ENCODE measurements around the gene LAMA2.
A peak's percentile ranks its signal among the peaks of the same experiment; 100 is the strongest.

The LAMA2 gene

GRCh38 chr6:129498541-129498940 is 615.6 kb downstream of the LAMA2 start:
- no peaks in the 10 kb centered on the region for H3K9me3 Mint-ChIP-seq
- peak overlapping the region; percentile 42 for H3K4me3 Mint-ChIP-seq
- H3K27ac Mint-ChIP-seq: peak overlapping the region; percentile 83
- H3K4me1 Mint-ChIP-seq (ENCODE audit: low read depth): peaks cover 85% of the 10 kb centered on the region
- H3K36me3 Mint-ChIP-seq (ENCODE audit: low read depth): peaks cover 18% of the 10 kb centered on the region
- H3K27me3 Mint-ChIP-seq: no peaks in the 10 kb centered on the region
- DNase-seq: no peak

- H3K4me3 Mint-ChIP-seq: peak overlapping the region; percentile 42
- H3K27ac Mint-ChIP-seq: peak overlapping the region; percentile 83
- peaks cover 12% of the 10 kb centered on the region for H3K36me3 Mint-ChIP-seq (ENCODE audit: low read depth)
- H3K4me1 Mint-ChIP-seq (ENCODE audit: low read depth): peaks cover 78% of the 10 kb centered on the region
- no peak for DNase-seq
- no peaks in the 10 kb centered on the region for H3K27me3 Mint-ChIP-seq
- H3K9me3 Mint-ChIP-seq: no peaks in the 10 kb centered on the region
These were observed 616.3 kb downstream of the LAMA2 start for GRCh38 chr6:129498950-129499842.

GRCh38 chr6:129499843-129500219 is 616.9 kb downstream of the LAMA2 start:
- H3K36me3 Mint-ChIP-seq (ENCODE audit: low read depth): peaks cover 6% of the 10 kb centered on the region
- no peak for DNase-seq
- H3K27ac Mint-ChIP-seq: no peak overlapping the region
- H3K4me3 Mint-ChIP-seq: no peak overlapping the region
- H3K9me3 Mint-ChIP-seq: no peaks in the 10 kb centered on the region
- H3K4me1 Mint-ChIP-seq (ENCODE audit: low read depth): peaks cover 72% of the 10 kb centered on the region
- no peaks in the 10 kb centered on the region for H3K27me3 Mint-ChIP-seq

GRCh38 chr6:129500958-129501739 is 618.2 kb downstream of the LAMA2 start:
- Mint-ChIP-seq H3K27ac (peak overlapping the region; percentile 87), H3K36me3 (ENCODE audit: low read depth) (no peaks in the 10 kb centered on the region), H3K4me1 (ENCODE audit: low read depth) (peaks cover 58% of the 10 kb centered on the region), H3K27me3 (no peaks in the 10 kb centered on the region), H3K9me3 (no peaks in the 10 kb centered on the region), H3K4me3 (peak overlapping the region; percentile 31)
- DNase-seq: no peak

GRCh38 chr6:129501740-129502660 is 619.1 kb downstream of the LAMA2 start:
- Mint-ChIP-seq H3K36me3 (ENCODE audit: low read depth) (no peaks in the 10 kb centered on the region), H3K27ac (peak overlapping the region; percentile 87), H3K4me1 (ENCODE audit: low read depth) (peaks cover 53% of the 10 kb centered on the region), H3K4me3 (no peak overlapping the region), H3K9me3 (no peaks in the 10 kb centered on the region), H3K27me3 (no peaks in the 10 kb centered on the region)
- DNase-seq: no peak

GRCh38 chr6:129504456-129504855 is 621.5 kb downstream of the LAMA2 start:
- Mint-ChIP-seq H3K27ac (no peak overlapping the region), H3K36me3 (ENCODE audit: low read depth) (no peaks in the 10 kb centered on the region)

GRCh38 chr6:129507059-129507807 is 624.3 kb downstream of the LAMA2 start:
- no peaks in the 10 kb centered on the region for H3K36me3 Mint-ChIP-seq (ENCODE audit: low read depth)
- no peak for DNase-seq
- peaks cover 9% of the 10 kb centered on the region for H3K4me1 Mint-ChIP-seq (ENCODE audit: low read depth)
- no peak overlapping the region for H3K4me3 Mint-ChIP-seq
- no peak overlapping the region for H3K27ac Mint-ChIP-seq
- H3K27me3 Mint-ChIP-seq: no peaks in the 10 kb centered on the region
- no peaks in the 10 kb centered on the region for H3K9me3 Mint-ChIP-seq

More at GRCh38 chr6:129504456-129504855, 621.5 kb downstream of the LAMA2 start:
- no peak overlapping the region for H3K4me3 Mint-ChIP-seq
- H3K9me3 Mint-ChIP-seq: no peaks in the 10 kb centered on the region
- peaks cover 31% of the 10 kb centered on the region for H3K4me1 Mint-ChIP-seq (ENCODE audit: low read depth)
- DNase-seq: no peak
- H3K27me3 Mint-ChIP-seq: no peaks in the 10 kb centered on the region

GRCh38 chr6:129507846-129508245 is 624.9 kb downstream of the LAMA2 start:
- H3K27ac Mint-ChIP-seq: no peak overlapping the region
- H3K4me1 Mint-ChIP-seq (ENCODE audit: low read depth): peaks cover 6% of the 10 kb centered on the region
- H3K27me3 Mint-ChIP-seq: no peaks in the 10 kb centered on the region
- DNase-seq: no peak
- H3K9me3 Mint-ChIP-seq: no peaks in the 10 kb centered on the region
- no peaks in the 10 kb centered on the region for H3K36me3 Mint-ChIP-seq (ENCODE audit: low read depth)
- no peak overlapping the region for H3K4me3 Mint-ChIP-seq

- no peak for DNase-seq
- no peaks in the 10 kb centered on the region for H3K27me3 Mint-ChIP-seq
- no peaks in the 10 kb centered on the region for H3K36me3 Mint-ChIP-seq (ENCODE audit: low read depth)
- H3K27ac Mint-ChIP-seq: no peak overlapping the region
- no peak overlapping the region for H3K4me3 Mint-ChIP-seq
- H3K4me1 Mint-ChIP-seq (ENCODE audit: low read depth): peaks cover 3% of the 10 kb centered on the region
- H3K9me3 Mint-ChIP-seq: no peaks in the 10 kb centered on the region
These were observed 625.7 kb downstream of the LAMA2 start for GRCh38 chr6:129508477-129509145.

- Mint-ChIP-seq H3K27me3 (no peaks in the 10 kb centered on the region), H3K27ac (no peak overlapping the region)
These were observed 628.0 kb downstream of the LAMA2 start for GRCh38 chr6:129510950-129511349.

GRCh38 chr6:129513471-129513870 is 630.5 kb downstream of the LAMA2 start:
- Mint-ChIP-seq H3K27ac (no peak overlapping the region), H3K36me3 (ENCODE audit: low read depth) (no peaks in the 10 kb centered on the region), H3K27me3 (no peaks in the 10 kb centered on the region), H3K9me3 (no peaks in the 10 kb centered on the region), H3K4me3 (no peak overlapping the region), H3K4me1 (ENCODE audit: low read depth) (peaks cover 3% of the 10 kb centered on the region)
- no peak for DNase-seq

More at GRCh38 chr6:129510950-129511349, 628.0 kb downstream of the LAMA2 start:
- no peak overlapping the region for H3K4me3 Mint-ChIP-seq
- no peaks in the 10 kb centered on the region for H3K9me3 Mint-ChIP-seq
- no peaks in the 10 kb centered on the region for H3K36me3 Mint-ChIP-seq (ENCODE audit: low read depth)
- peaks cover 3% of the 10 kb centered on the region for H3K4me1 Mint-ChIP-seq (ENCODE audit: low read depth)
- DNase-seq: no peak

- no peaks in the 10 kb centered on the region for H3K9me3 Mint-ChIP-seq
- H3K36me3 Mint-ChIP-seq (ENCODE audit: low read depth): no peaks in the 10 kb centered on the region
- H3K4me3 Mint-ChIP-seq: no peak overlapping the region
- no peak overlapping the region for H3K27ac Mint-ChIP-seq
- H3K4me1 Mint-ChIP-seq (ENCODE audit: low read depth): peaks cover 3% of the 10 kb centered on the region
- H3K27me3 Mint-ChIP-seq: no peaks in the 10 kb centered on the region
- DNase-seq: no peak
These were observed 632.1 kb downstream of the LAMA2 start for GRCh38 chr6:129515004-129515403.

- no peak for DNase-seq
- Mint-ChIP-seq H3K27ac (no peak overlapping the region), H3K4me3 (no peak overlapping the region), H3K27me3 (no peaks in the 10 kb centered on the region), H3K36me3 (ENCODE audit: low read depth) (no peaks in the 10 kb centered on the region), H3K4me1 (ENCODE audit: low read depth) (peaks cover under 1% of the 10 kb centered on the region), H3K9me3 (no peaks in the 10 kb centered on the region)
These were observed 633.1 kb downstream of the LAMA2 start for GRCh38 chr6:129516005-129516404.

Measured in activated T-cell treated with anti-CD3 and anti-CD28 coated beads, Interleukin-2, amount 50 U/mL, for 24 hours (primary cell).